Neutrophil (primary cell): ENCODE measurements around the gene CDCA5.

Source experiments
- H3K27ac ChIP-seq: fragments of 200-600 bp; sonication (generic); 2 replicates; pipeline ENCODE4 v1.5.1; 2016; ENCODE audit warnings: mild to moderate bottlenecking, moderate library complexity
- H3K27me3 ChIP-seq: fragments of 200-600 bp; sonication (generic); 2 replicates; pipeline ENCODE4 v1.6.0; 2016; ENCODE audit warnings: mild to moderate bottlenecking
- H3K36me3 ChIP-seq: fragments of 200-600 bp; sonication (generic); 2 replicates; pipeline ENCODE4 v1.5.1; 2017
- H3K4me1 ChIP-seq, 2 experiments: fragments of 200-600 bp in 1 of 2; sonication (generic) in 1 of 2; 1 replicate in 1 of 2; 2 replicates in 1 of 2; pipeline versions ENCODE4 v1.5.1 to v1.6.1; 2013 to 2016; ENCODE audit warnings: low read depth in 1 of 2, low read length in 1 of 2, mild to moderate bottlenecking in 1 of 2, moderate library complexity in 1 of 2; ENCODE audit not compliant: control insufficient read depth in 1 of 2, insufficient read depth in 1 of 2
- H3K4me3 ChIP-seq, 2 experiments: fragments of 200-600 bp in 1 of 2; sonication (generic) in 1 of 2; 1 replicate in 1 of 2; 2 replicates in 1 of 2; pipeline ENCODE4 v1.5.1; 2013 to 2016; ENCODE audit warnings: low read depth in 1 of 2, low read length in 1 of 2, mild to moderate bottlenecking in 1 of 2, moderate library complexity in 1 of 2
- H3K9me3 ChIP-seq: fragments of 200-600 bp; sonication (generic); 2 replicates; pipeline ENCODE4 v1.5.1; 2016
- CTCF ChIP-seq: fragments of 200-600 bp; sonication (generic); IDR thresholded peaks from 2 replicates; pipeline ENCODE4 v1.5.1; 2016; ENCODE audit warnings: antibody characterized with exemption

CDCA5 gene

GRCh38 chr11:65040847-65041622 lies 42.8 kb downstream of the CDCA5 start, which contains the start of gene SAC3D1:
Gene SAC3D1, plus strand, starts transcription at chr11:65041210. Its CDS starts 83 bp downstream, at chr11:65041293.
- Histone ChIP-seq H3K9me3 (no peaks in the 10 kb centered on the region), H3K27ac (peak within 1 kb of the TSS; percentile 90), H3K4me3 (peak within 1 kb of the TSS; percentile 89 to 99), H3K4me1 (peaks cover 24 to 26% of the 10 kb centered on the region in 2 experiments), H3K36me3 (peaks cover 23% of the 10 kb centered on the region), H3K27me3 (no peaks in the 10 kb centered on the region)
- TF ChIP-seq CTCF = peak; percentile 4

- H3K4me1 ChIP-seq = peaks cover 24 to 26% of the 10 kb centered on the region in 2 experiments
- no peak for TF ChIP-seq CTCF
- H3K27ac ChIP-seq = peak overlapping the region; percentile 90
- H3K27me3 ChIP-seq = no peaks in the 10 kb centered on the region
- H3K36me3 ChIP-seq = peaks cover 28% of the 10 kb centered on the region
- peak overlapping the region; percentile 89 to 99 for H3K4me3 ChIP-seq
- no peaks in the 10 kb centered on the region for H3K9me3 ChIP-seq
These were observed 43.4 kb downstream of the CDCA5 start for GRCh38 chr11:65040520-65040846.

GRCh38 chr11:65036931-65037330 lies 46.9 kb downstream of the CDCA5 start:
- no peaks in the 10 kb centered on the region for H3K27me3 ChIP-seq
- no peak for TF ChIP-seq CTCF
- H3K27ac ChIP-seq = no peak overlapping the region
- H3K36me3 ChIP-seq = peaks cover 57% of the 10 kb centered on the region
- peaks cover 11 to 15% of the 10 kb centered on the region in 2 experiments for H3K4me1 ChIP-seq
- H3K9me3 ChIP-seq = no peaks in the 10 kb centered on the region
- no peak overlapping the region for H3K4me3 ChIP-seq

GRCh38 chr11:65035579-65035978 lies 48.3 kb downstream of the CDCA5 start:
- Histone ChIP-seq H3K4me3 (no peak overlapping the region), H3K4me1 (peaks cover 4 to 5% of the 10 kb centered on the region in 2 experiments), H3K27me3 (no peaks in the 10 kb centered on the region), H3K36me3 (peaks cover 58% of the 10 kb centered on the region), H3K27ac (no peak overlapping the region), H3K9me3 (no peaks in the 10 kb centered on the region)
- TF ChIP-seq CTCF = no peak

GRCh38 chr11:65034423-65034822 lies 49.4 kb downstream of the CDCA5 start:
- Histone ChIP-seq H3K27me3 (no peaks in the 10 kb centered on the region), H3K9me3 (no peaks in the 10 kb centered on the region), H3K4me1 (no peaks in the 10 kb centered on the region), H3K4me3 (no peak overlapping the region), H3K36me3 (peaks cover 58% of the 10 kb centered on the region), H3K27ac (no peak overlapping the region)
- no peak for TF ChIP-seq CTCF
